ENCODE data around the gene SH2D1B. TPM values are rescaled to one million over a fixed set of nuclear protein-coding genes. Genes with fewer than 3 reads are reported as not detected.
"Not testable (repeated sequence)": the region's sequence is repeated elsewhere in the genome, so short reads cannot be mapped to it uniquely, and the experiment has no call there.

Gene SH2D1B
- total RNA-seq, 1 experiment from 2014 or later: not detected

DNA sequence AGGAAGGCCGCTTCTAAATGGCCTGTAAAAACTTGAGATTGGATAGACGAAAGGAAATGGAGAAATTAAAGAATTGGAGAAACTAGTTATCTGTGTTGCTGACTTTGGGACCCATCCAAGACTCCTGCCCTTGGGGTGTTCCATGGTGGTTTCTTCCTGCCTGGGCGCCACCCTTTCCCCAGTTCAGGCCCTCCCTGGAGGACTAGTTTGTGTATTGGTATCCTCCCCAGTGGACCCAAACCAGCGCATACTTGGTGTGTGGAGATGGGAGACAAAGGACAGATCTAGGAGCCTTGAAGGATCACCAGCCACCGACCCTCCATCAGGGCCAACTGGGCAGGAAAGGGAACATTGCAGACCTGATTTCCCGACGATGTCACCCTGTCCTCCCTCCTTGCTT, 42.4 kb downstream of the SH2D1B start:
- in situ Hi-C loops (cut with HindIII; ENCODE audit: low pct_unique_long_range_greater_than_20kb, low sequenced_read_pairs): no loop called here
- DNase-seq (ENCODE audit: low read depth): no peak

- DNase-seq (ENCODE audit: low read depth): no peak
- in situ Hi-C loops (cut with HindIII; ENCODE audit: low pct_unique_long_range_greater_than_20kb, low sequenced_read_pairs): no loop called here
These were observed 43.5 kb downstream of the SH2D1B start for GRCh38 chr1:162368451-162368850.

GRCh38 chr1:162367772-162368171, 44.2 kb downstream of the SH2D1B start:
- DNase-seq (ENCODE audit: low read depth): no peak
- in situ Hi-C loops (cut with HindIII; ENCODE audit: low pct_unique_long_range_greater_than_20kb, low sequenced_read_pairs): no loop called here

DNA sequence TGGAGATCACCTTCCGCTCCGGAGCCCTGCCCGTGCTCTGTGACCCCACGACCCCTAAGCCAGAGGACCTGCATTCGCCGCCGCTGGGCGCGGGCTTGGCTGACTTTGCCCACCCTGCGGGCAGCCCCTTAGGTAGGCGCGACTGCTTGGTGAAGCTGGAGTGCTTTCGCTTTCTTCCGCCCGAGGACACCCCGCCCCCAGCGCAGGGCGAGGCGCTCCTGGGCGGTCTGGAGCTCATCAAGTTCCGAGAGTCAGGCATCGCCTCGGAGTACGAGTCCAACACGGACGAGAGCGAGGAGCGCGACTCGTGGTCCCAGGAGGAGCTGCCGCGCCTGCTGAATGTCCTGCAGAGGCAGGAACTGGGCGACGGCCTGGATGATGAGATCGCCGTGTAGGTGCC, 44.9 kb downstream of the SH2D1B start:
- in situ Hi-C loops (cut with HindIII; ENCODE audit: low pct_unique_long_range_greater_than_20kb, low sequenced_read_pairs): no loop called here
- DNase-seq (ENCODE audit: low read depth): no peak

DNA sequence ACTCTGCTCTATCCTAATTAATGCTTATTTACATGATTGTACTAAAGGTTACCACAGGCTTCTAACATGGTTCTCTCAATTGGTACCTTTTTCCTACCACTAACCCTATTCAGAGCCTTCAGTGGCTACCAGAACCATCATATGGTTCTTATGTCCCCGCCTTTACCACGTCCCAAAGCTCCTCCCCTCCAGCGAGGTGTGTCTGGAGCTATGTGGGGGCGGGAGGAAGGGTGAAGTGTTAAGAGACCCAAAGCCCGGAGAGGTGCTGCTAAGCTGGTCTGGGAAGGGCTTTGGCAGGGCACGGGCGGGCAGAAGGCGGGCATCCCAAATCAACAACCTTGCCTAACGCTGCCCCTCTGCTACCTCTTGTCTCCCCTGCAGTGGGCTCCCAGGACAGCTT, 45.3 kb downstream of the SH2D1B start:
- no peak for DNase-seq (ENCODE audit: low read depth)
- in situ Hi-C loops (cut with HindIII; ENCODE audit: low pct_unique_long_range_greater_than_20kb, low sequenced_read_pairs): no loop called here

- in situ Hi-C loops (cut with HindIII; ENCODE audit: low pct_unique_long_range_greater_than_20kb, low sequenced_read_pairs): no loop called here
- no peak for DNase-seq (ENCODE audit: low read depth)
These were observed 45.8 kb downstream of the SH2D1B start for GRCh38 chr1:162366149-162366548.

GRCh38 chr1:162365284-162366020, 46.5 kb downstream of the SH2D1B start:
- DNase-seq (ENCODE audit: low read depth): no peak
- in situ Hi-C loops (cut with HindIII; ENCODE audit: low pct_unique_long_range_greater_than_20kb, low sequenced_read_pairs): no loop called here

- DNase-seq (ENCODE audit: low read depth): no peak
- in situ Hi-C loops (cut with HindIII; ENCODE audit: low pct_unique_long_range_greater_than_20kb, low sequenced_read_pairs): no loop called here
These were observed 47.4 kb downstream of the SH2D1B start for GRCh38 chr1:162364498-162364897.

- in situ Hi-C loops (cut with HindIII; ENCODE audit: low pct_unique_long_range_greater_than_20kb, low sequenced_read_pairs): no loop called here
- DNase-seq (ENCODE audit: low read depth): no peak
These were observed 48.1 kb downstream of the SH2D1B start for GRCh38 chr1:162363823-162364222.

DNA sequence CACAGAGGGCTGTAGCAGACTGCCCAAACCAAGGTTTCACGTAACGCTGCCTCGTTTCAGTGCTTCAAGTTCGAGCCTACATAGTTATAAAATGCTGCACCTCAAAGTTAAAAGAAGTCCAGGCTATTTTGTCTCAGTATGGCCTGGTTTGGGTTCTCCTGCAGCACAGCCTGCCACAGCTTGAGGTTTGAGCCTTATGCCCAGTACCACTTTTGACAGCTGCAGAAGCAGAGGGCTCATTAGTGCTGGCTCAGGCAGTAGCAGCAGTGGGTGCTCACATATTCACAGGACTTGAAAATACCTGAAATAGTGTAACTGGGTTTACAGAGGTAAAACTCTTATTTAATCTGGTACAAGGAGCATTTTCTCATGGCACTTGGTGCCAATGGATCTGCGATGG, 50.6 kb downstream of the SH2D1B start:
- in situ Hi-C loops (cut with HindIII; ENCODE audit: low pct_unique_long_range_greater_than_20kb, low sequenced_read_pairs): no loop called here
- DNase-seq (ENCODE audit: low read depth): no peak

DNA sequence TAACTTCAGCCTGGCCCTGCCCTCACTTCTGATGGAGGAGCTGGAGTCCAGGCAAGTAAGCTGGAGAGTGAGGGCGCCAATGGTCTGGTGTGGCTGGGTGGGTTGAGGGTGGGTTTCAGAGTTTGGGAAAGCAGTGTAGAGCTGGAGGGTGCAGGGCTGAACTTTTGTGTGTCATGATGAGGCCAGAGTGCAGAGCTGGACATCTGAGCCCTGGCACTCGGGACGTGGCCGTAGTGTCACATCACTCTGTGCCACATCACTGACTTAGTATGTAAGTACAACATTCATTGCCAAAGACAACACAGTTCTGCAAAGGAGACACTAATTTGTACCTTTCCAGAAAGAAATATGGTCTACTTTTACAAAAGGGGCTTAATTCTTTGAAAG, 51.1 kb downstream of the SH2D1B start:
- no peak for DNase-seq (ENCODE audit: low read depth)
- in situ Hi-C loops (cut with HindIII; ENCODE audit: low pct_unique_long_range_greater_than_20kb, low sequenced_read_pairs): no loop called here

DNA sequence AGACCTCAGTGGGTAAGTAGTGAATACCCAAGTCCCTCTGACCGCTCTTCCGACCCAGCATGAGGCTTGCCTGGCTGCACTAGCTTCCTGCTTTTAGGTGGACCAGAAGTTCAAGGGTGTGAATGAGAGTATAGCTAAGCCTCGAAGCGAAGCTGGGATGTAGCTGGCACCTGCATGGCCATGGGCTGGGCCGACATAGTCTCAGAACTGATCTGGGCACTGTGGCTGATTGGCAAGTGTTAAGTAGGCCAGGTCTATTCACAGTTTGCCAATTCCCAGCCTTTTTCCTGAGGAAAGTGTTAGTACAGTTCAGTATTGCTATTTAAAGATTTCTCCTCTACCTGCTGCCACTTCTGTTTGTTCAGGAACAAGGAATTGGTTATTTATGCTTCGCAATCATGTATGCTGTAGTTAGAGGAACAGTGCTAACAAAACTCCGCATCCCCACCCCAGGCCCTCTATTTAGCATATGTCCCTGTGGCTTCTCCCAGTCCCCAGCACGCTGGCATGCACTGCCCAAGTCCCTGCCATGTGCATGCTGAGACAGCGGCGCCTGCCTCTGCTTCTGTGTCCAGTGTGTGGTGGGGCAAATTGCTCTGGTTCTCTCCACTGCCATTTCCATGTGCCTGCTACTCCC, 51.6 kb downstream of the SH2D1B start:
- DNase-seq (ENCODE audit: low read depth): no peak
- in situ Hi-C loops (cut with HindIII; ENCODE audit: low pct_unique_long_range_greater_than_20kb, low sequenced_read_pairs): no loop called here

GRCh38 chr1:162359523-162360236, 52.3 kb downstream of the SH2D1B start:
- DNase-seq (ENCODE audit: low read depth): no peak

GRCh38 chr1:162358928-162359327, 53.0 kb downstream of the SH2D1B start:
- DNase-seq (ENCODE audit: low read depth): no peak
- in situ Hi-C loops (cut with HindIII; ENCODE audit: low pct_unique_long_range_greater_than_20kb, low sequenced_read_pairs): no loop called here

More at GRCh38 chr1:162359523-162360236, 52.3 kb downstream of the SH2D1B start:
- in situ Hi-C loops (cut with HindIII; ENCODE audit: low pct_unique_long_range_greater_than_20kb, low sequenced_read_pairs): no loop called here

- DNase-seq (ENCODE audit: low read depth): peak; percentile 23
- in situ Hi-C loops (cut with HindIII; ENCODE audit: low pct_unique_long_range_greater_than_20kb, low sequenced_read_pairs): no loop called here
These were observed 54.2 kb downstream of the SH2D1B start for GRCh38 chr1:162357681-162358266.

DNA sequence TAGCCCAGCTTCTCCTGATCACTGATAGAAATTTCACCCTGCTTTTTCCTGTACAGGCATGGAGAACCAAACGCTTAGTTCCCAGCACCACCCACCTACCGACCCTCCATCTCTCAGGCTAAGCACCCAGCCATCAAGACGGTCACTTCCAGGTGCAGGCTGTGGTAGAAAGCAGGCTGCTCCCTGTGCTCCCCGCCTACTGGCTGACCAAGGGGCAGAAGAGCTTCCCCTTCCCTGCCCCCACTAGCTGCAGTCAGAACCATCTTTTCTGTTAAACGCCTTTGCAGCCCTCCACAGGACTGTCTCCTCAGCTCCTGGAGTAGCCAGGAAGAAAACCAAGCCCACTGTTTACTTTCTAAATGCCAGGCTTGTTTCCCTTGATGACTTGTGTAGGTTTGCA, 58.2 kb downstream of the SH2D1B start:
- in situ Hi-C loops (cut with HindIII; ENCODE audit: low pct_unique_long_range_greater_than_20kb, low sequenced_read_pairs): no loop called here

DNA sequence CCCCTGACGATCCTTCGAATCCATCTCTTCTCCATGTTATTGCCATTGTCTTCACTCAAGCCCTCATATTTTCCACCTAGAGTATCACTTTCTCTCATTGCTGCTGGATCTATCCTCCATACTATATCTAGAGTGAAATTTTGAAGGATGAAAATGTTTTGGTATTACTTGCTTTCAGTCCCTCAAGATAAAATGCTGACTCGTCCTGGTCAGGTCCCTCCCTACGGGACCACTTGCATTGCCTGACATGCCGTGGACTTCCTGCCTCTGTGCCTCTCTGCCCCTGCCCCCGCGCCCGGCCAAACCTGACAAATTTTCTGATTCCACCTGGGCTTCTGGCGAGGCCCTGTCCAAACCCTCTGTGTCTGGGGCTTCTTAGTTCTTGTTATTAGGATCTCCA, 58.9 kb downstream of the SH2D1B start:
- no peak for DNase-seq (ENCODE audit: low read depth)
- in situ Hi-C loops (cut with HindIII; ENCODE audit: low pct_unique_long_range_greater_than_20kb, low sequenced_read_pairs): no loop called here

More for the DNA sequence above, 58.2 kb downstream of the SH2D1B start:
- DNase-seq (ENCODE audit: low read depth): no peak

GRCh38 chr1:162351874-162352273, 60.1 kb downstream of the SH2D1B start:
- DNase-seq (ENCODE audit: low read depth); in situ Hi-C loops (cut with HindIII; ENCODE audit: low pct_unique_long_range_greater_than_20kb, low sequenced_read_pairs): not testable (repeated sequence)

GRCh38 chr1:162351246-162351842, 60.6 kb downstream of the SH2D1B start:
- in situ Hi-C loops (cut with HindIII; ENCODE audit: low pct_unique_long_range_greater_than_20kb, low sequenced_read_pairs): no loop called here

More at GRCh38 chr1:162351246-162351842, 60.6 kb downstream of the SH2D1B start:
- no peak for DNase-seq (ENCODE audit: low read depth)

Data from Caki2 (cell line).